HG03045 (cell line): ENCODE measurements around the gene ARRDC3.

Source experiments
- ATAC-seq: cut with Tn5 transposase; IDR thresholded peaks from one replicate; pipeline ENCODE4 v1.9.1; 2021; ENCODE audit warnings: mild to moderate bottlenecking, moderate library complexity; ENCODE audit not compliant: unreplicated experiment

Gene ARRDC3

GRCh38 chr5:91318724-91319123 lies 64.4 kb downstream of the ARRDC3 start:
- no peak for ATAC-seq
